Choroid plexus epithelial cell (primary cell): ENCODE results near the gene RHCG.

Source experiments
- DNase-seq: peaks from one replicate; pipeline ENCODE4 v3.0.0-alpha.2; 2010; ENCODE audit warnings: low read depth
- H3K4me3 ChIP-seq: 2 replicates; pipeline ENCODE4 v1.5.1; 2011; ENCODE audit warnings: low read depth, mild to moderate bottlenecking, control low read depth, low read length, moderate library complexity
- TF ChIP-seq, protein P1 (sequence below): conservative IDR thresholded peaks from 2 replicates; pipeline ENCODE4 v1.5.1; 2011; ENCODE audit warnings: low read depth, mild to moderate bottlenecking, control low read depth, inconsistent platforms, low read length, moderate library complexity

The RHCG gene

DNA sequence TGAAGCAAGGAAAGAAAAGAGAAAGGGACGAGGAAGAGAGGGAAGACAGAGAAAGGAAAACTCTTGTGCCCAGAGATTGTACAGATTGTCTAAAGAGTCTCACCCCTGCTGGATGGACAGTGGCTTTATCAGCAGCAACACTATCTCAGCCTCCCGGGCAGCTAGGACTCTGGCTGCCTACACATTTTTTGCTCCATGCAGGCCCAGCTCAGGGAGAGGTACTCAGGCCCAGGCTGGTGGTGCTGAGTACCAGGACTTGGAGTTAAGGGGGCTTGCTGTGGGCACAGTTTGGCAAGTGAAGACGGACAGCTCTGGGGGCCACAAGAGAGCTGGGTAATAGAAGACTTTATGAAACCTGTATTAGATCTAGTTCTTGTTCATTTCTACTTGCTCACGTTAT, 19.1 kb upstream of the RHCG start:
- H3K4me3 ChIP-seq, result no peak overlapping the region
- TF ChIP-seq, protein P1, sequence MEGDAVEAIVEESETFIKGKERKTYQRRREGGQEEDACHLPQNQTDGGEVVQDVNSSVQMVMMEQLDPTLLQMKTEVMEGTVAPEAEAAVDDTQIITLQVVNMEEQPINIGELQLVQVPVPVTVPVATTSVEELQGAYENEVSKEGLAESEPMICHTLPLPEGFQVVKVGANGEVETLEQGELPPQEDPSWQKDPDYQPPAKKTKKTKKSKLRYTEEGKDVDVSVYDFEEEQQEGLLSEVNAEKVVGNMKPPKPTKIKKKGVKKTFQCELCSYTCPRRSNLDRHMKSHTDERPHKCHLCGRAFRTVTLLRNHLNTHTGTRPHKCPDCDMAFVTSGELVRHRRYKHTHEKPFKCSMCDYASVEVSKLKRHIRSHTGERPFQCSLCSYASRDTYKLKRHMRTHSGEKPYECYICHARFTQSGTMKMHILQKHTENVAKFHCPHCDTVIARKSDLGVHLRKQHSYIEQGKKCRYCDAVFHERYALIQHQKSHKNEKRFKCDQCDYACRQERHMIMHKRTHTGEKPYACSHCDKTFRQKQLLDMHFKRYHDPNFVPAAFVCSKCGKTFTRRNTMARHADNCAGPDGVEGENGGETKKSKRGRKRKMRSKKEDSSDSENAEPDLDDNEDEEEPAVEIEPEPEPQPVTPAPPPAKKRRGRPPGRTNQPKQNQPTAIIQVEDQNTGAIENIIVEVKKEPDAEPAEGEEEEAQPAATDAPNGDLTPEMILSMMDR, result no peak
- DNase-seq, result no peak

DNA sequence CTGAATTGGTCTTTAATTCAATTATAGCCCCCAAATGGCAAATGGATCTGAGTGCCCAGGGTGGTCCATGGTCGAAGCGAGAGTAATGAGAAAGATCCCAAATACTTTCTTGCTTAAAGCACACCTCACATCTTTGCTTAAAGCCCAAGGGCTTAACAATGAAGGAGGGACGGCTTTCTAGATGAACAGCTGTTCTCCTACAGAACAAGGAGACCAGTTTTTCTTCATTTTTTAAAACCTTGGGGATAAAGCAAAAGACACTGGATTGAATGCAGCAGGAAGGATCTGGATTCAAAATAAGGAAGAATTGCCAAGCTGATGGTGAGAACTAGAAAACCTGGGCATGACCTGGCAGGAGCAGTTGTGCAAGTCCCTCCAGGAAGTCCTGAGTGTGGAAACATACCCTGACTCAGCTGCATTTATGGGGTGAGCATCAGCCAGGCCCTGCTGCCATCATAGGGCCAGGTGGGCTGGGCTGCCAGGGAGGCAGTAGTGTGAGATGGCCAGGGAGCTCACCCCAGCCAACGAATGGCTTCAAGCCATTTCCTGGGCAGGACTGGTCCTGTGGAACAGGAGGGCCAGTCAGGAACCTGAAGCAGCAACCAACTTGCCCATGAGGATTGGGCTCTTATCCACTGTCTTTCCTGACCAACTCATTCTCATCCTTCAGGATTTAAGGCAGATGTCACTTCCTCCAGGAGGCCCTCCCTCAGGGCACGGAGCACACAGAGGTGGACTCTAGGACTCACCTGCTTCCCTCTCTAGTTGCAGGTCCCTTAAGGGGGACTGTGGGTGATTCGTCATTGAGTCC, 18.4 kb upstream of the RHCG start:
- TF ChIP-seq, protein P1, result no peak
- DNase-seq, result no peak
- no peak overlapping the region for H3K4me3 ChIP-seq

DNA sequence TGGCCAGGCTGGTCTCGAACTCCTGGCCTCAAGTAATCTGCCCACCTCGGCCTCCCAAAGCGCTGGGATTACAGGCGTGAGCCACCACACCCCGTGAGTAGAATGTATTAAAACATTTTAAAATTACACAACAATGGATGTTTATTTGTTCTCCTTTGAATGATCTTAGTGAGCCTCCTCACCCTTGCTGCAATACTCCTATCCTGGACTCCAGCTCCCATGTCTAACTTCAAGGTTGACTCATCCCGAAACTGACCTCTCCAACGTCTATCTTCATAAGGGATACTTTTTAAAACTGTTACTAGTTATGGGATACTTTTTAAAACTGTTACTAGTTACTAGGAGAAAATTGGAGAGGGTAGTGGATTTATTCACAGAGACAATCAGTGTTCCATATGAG, 17.8 kb upstream of the RHCG start:
- no peak overlapping the region for H3K4me3 ChIP-seq
- DNase-seq, result no peak
- TF ChIP-seq, protein P1, result no peak

DNA sequence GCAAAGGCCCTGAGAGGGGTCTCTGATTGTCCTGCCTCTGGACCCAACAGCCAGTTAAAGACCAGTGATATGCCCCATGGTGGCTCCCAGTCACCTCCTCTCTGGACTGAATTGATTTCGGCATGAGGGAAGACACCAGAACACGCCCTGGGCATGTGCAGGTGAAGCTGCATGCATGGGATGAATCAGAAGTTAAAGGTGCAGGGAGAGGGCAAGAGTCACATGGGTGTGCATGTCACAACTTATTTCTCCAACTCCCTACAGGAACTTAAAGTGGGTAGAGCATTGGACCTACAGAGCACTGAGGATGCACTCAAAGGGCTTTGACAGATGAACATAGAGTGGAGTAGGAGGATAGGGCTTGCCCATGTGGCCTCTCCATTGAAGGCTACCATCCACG, 16.9 kb upstream of the RHCG start:
- no peak for DNase-seq
- TF ChIP-seq, protein P1, result no peak
- H3K4me3 ChIP-seq, result no peak overlapping the region

DNA sequence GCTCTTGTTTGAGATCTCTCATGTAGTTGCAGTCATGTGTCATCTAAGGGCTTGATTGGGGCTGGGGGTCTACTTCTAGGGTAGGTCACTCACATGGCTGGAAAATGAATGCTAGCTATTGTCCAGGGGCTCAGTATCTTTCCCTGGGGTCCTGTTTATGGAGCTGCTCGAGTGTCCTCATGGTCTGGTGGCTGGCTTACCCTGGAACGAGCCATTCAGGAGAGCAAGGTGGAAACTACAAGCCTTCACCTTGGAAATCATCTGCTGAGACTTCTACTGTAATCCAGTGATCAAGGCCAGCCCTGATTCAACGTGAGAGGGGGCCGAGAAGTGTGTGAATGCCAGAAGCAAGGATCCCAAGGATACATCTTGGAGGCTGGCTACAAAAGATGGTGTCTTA, 16.2 kb upstream of the RHCG start:
- TF ChIP-seq, protein P1, result no peak
- no peak for DNase-seq

DNA sequence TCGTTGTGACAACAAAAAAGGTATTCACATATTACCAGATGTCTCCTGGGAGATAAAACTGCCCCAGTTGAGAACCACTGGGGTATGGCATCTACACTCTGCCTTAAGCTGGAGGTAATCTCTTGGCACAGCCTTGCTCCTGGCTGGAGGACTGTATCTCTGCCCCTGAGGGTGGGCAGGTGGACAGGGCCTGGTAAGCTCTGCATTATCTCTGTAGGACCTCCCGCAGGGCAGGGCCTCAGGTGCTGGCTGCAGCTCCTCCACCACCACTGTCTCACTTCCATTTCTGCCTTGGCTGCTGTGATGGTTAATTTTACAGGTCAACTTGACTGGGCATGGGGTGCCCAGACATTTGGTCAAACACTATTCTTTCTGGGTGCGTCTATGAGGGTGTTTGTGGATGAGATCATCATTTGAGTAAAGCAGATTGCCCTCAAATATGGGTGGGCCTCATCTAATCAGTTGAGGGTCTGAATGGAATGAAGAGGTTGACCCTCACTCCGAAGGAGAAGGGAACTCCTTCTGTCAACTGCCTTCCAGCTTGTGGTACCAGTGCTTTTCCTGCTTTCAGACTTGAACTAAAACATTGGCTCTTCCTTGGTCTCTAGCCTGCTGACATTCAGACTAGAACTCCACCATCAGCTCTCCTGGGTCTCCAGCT, 9.8 kb upstream of the RHCG start:
- TF ChIP-seq, protein P1, result no peak
- DNase-seq, result no peak
- H3K4me3 ChIP-seq, result no peak overlapping the region

More for the DNA sequence above, 16.2 kb upstream of the RHCG start:
- no peak overlapping the region for H3K4me3 ChIP-seq
